Upper lobe of left lung (tissue), 6 donors: ENCODE results near the gene NAA15. TPM values are rescaled to one million over a fixed set of nuclear protein-coding genes. Genes with fewer than 3 reads are reported as not detected.
"Not testable (repeated sequence)": the region's sequence is repeated elsewhere in the genome, so short reads cannot be mapped to it uniquely, and the experiment has no call there.

Experiments
- ATAC-seq, 2 donors: fragments of 200-7000 bp; cut with Tn5 transposase; one replicate each; pipeline ENCODE4 v1.9.1; 2022; ENCODE audit warnings: mild to moderate bottlenecking in 2 of 2, moderate library complexity in 2 of 2; ENCODE audit not compliant: low FRiP score in 2 of 2
- DNase-seq, 2 donors: peaks; one replicate each; pipeline ENCODE4 v3.0.0-alpha.2; 2019 to 2020
- H3K27ac ChIP-seq, 4 donors: fragments of 200-600 bp; sonication (generic); one replicate each; pipeline ENCODE4 v1.5.1; 2016 to 2019
- H3K27me3 ChIP-seq, 4 donors: fragments of 200-600 bp; sonication (generic); one replicate each; pipeline ENCODE4 v1.5.1; 2017 to 2019
- H3K36me3 ChIP-seq, 4 donors: fragments of 200-600 bp; sonication (generic); one replicate each; pipeline ENCODE4 v1.5.1; 2016 to 2019
- H3K4me1 ChIP-seq, 4 donors: fragments of 200-600 bp; sonication (generic); one replicate each; pipeline ENCODE4 v1.5.1; 2018 to 2019
- H3K4me3 ChIP-seq, 4 donors: fragments of 200-600 bp; sonication (generic); one replicate each; pipeline ENCODE4 v1.5.1; 2017 to 2019; ENCODE audit warnings: mild to moderate bottlenecking in 2 of 4, moderate library complexity in 1 of 4
- H3K9me3 ChIP-seq, 4 donors: fragments of 200-600 bp; sonication (generic); one replicate each; pipeline ENCODE4 v1.5.1; 2018 to 2019
- EP300 ChIP-seq, 4 donors: sonication (generic); formaldehyde crosslinking; IDR thresholded peaks; one replicate each; pipeline ENCODE4 v1.5.1; 2017; ENCODE audit warnings: antibody characterized with exemption in 4 of 4, control low read depth in 2 of 4
- POLR2A ChIP-seq, 4 donors: fragments of 450-650 bp; IDR thresholded peaks; one replicate each; pipeline ENCODE4 v1.5.1; 2016 to 2017; ENCODE audit warnings: antibody characterized with exemption in 4 of 4, mild to moderate bottlenecking in 2 of 4
- POLR2AphosphoS5 ChIP-seq, 2 donors: sonication (generic); formaldehyde crosslinking; IDR thresholded peaks; one replicate each; pipeline ENCODE4 v1.5.1; 2017; ENCODE audit warnings: antibody characterized with exemption in 2 of 2
- WGBS, 2 donors: methylation state at CpG; one replicate each; pipeline ENCODE4 v1.1.5; 2017 to 2018; 5-methylcytosine and 5-hydroxymethylcytosine counted together
- small RNA-seq, 4 donors: library from RNA; depleted of rRNA; stranded (forward); fragments of <200 nt; gene quantifications; one replicate each; pipeline ENCODE3, GENCODE V24; 2016
- total RNA-seq, 6 donors: library from RNA; depleted of rRNA in 4 of 6; stranded (reverse); fragments of >200 nt in 4 of 6; gene quantifications; one replicate each; pipeline versions ENCODE4 v1.1.0 to v1.2.1, GENCODE V29; 2016 to 2021
- TF ChIP-seq, protein P1 (sequence below), 6 experiments: fragments of 450-650 bp in 4 of 6; fragments of 200-600 bp in 2 of 6; sonication (generic) in 2 of 6; IDR thresholded peaks; one replicate each; pipeline ENCODE4 v1.5.1; 2016 to 2019; ENCODE audit warnings: antibody characterized with exemption in 6 of 6
- donor health status: DM: no; HTN: no; CAD: no; lungs with moderate emphysema.
- donor health status: DM: no; HTN: yes; CAD: no; lungs with severe emphysema.

NAA15 gene
- total RNA-seq, 6 donors from 2014 or later, result 11.0 to 37.7 (median 31.3) TPM

- H3K4me1 ChIP-seq, result peaks cover 0 to 13% (median 4%) of the 10 kb centered on the region in 4 donors
- H3K27ac ChIP-seq, result no peak overlapping the region
- H3K4me3 ChIP-seq, result no peak overlapping the region
- no peaks in the 10 kb centered on the region for H3K36me3 ChIP-seq
- no peaks in the 10 kb centered on the region for H3K9me3 ChIP-seq
- DNase-seq (no peak), ATAC-seq (no peak)
- TF ChIP-seq EP300 (IDR thresholded peaks at IDR 0.05) (no peak), POLR2AphosphoS5 (IDR thresholded peaks at IDR 0.05) (no peak), POLR2A (IDR thresholded peaks at IDR 0.05) (no peak)
- TF ChIP-seq, protein P1, sequence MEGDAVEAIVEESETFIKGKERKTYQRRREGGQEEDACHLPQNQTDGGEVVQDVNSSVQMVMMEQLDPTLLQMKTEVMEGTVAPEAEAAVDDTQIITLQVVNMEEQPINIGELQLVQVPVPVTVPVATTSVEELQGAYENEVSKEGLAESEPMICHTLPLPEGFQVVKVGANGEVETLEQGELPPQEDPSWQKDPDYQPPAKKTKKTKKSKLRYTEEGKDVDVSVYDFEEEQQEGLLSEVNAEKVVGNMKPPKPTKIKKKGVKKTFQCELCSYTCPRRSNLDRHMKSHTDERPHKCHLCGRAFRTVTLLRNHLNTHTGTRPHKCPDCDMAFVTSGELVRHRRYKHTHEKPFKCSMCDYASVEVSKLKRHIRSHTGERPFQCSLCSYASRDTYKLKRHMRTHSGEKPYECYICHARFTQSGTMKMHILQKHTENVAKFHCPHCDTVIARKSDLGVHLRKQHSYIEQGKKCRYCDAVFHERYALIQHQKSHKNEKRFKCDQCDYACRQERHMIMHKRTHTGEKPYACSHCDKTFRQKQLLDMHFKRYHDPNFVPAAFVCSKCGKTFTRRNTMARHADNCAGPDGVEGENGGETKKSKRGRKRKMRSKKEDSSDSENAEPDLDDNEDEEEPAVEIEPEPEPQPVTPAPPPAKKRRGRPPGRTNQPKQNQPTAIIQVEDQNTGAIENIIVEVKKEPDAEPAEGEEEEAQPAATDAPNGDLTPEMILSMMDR (IDR thresholded peaks at IDR 0.05), result no peak
- no peaks in the 10 kb centered on the region for H3K27me3 ChIP-seq
- WGBS, 2 donors, result 73 to 97% methylated on average over 4 of the region's 4 CpGs
Measured at GRCh38 chr4:139465922-139466321, 164.6 kb downstream of the NAA15 start.

GRCh38 chr4:139468756-139469155 is 167.5 kb downstream of the NAA15 start:
- peaks cover 0 to 13% (median 4%) of the 10 kb centered on the region in 4 donors for H3K4me1 ChIP-seq
- not testable (repeated sequence) for H3K27me3 ChIP-seq, H3K27ac ChIP-seq, H3K9me3 ChIP-seq, ATAC-seq, H3K4me3 ChIP-seq, DNase-seq
- peaks cover 0 to 15% (median 9%) of the 10 kb centered on the region in 4 donors for H3K36me3 ChIP-seq

DNA sequence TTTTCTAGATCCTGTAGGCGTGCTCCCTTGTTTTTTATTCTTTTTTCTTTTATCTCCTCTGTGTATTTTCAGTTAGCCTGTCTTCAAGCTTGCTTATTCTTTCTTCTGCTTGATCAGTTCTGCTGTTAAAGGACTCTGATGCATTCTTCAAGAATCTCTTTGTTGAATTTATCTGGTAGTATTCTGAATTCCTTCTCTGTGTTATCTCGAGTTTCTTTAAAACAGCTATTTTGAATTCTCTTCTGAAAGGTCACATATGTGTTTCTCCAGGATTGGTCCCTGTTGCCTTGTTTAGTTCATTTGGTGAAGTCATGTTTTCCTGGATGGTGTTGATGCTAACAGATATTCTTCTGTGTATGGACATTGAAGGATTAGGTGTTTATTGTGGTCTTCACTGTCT is 167.9 kb downstream of the NAA15 start:
- TF ChIP-seq POLR2AphosphoS5 (IDR thresholded peaks at IDR 0.05) (no peak), POLR2A (IDR thresholded peaks at IDR 0.05) (no peak), EP300 (IDR thresholded peaks at IDR 0.05) (no peak)
- TF ChIP-seq, protein P1 (IDR thresholded peaks at IDR 0.05), result no peak
- ATAC-seq (no peak), DNase-seq (no peak)
- no peak overlapping the region for H3K27ac ChIP-seq
- H3K27me3 ChIP-seq, result no peaks in the 10 kb centered on the region
- peaks cover 0 to 10% (median 4%) of the 10 kb centered on the region in 4 donors for H3K4me1 ChIP-seq
- H3K36me3 ChIP-seq, result peaks cover 0 to 18% (median 9%) of the 10 kb centered on the region in 4 donors
- H3K4me3 ChIP-seq, result no peak overlapping the region
- H3K9me3 ChIP-seq, result no peaks in the 10 kb centered on the region
- WGBS, 2 donors, result 94 to 100% methylated on average over 2 of the region's 2 CpGs

Small RNAs within 50 kb of the gene (small RNA-seq; reads per million reads assigned to genes)
- 0 reads per million in 4 donors for gene RF01225
- gene RNU6-1074P, result 0 reads per million in 4 donors
- gene RNU6-1214P, result 0 reads per million in 4 donors

Other genes with a start within 250 kb of the NAA15 start
- 10 to 100 TPM; 34.5 to 87.0 (median 39.1) TPM for gene ELF2, start 124.3 kb upstream of the NAA15 start, total RNA-seq
- under 1 TPM in 2 of 6 donors, not detected in 4; 0.43 to 0.98 TPM for gene MGARP, start 21.3 kb upstream of the NAA15 start, total RNA-seq
- gene NDUFC1, start 972 bp downstream of the NAA15 start, total RNA-seq, result 10 to 100 TPM; 17.9 to 49.2 (median 34.6) TPM
- gene RAB33B, start 152.6 kb downstream of the NAA15 start, total RNA-seq, result 10 to 100 TPM in 2 of 6 donors, 1 to 10 TPM in 4; 8.3 to 19.1 (median 9.4) TPM